Placental pericyte (primary cell): ENCODE measurements around the gene EIF4E. TPM values are rescaled to one million over a fixed set of nuclear protein-coding genes. Genes with fewer than 3 reads are reported as not detected.

Source experiments
- small RNA-seq: library from RNA; depleted of rRNA; stranded (forward); fragments of <200 nt; gene quantifications from one replicate; pipeline ENCODE3, GENCODE V24; 2012; ENCODE audit warnings: low replicate concordance
- total RNA-seq: library from RNA; depleted of rRNA; stranded (reverse); fragments of >200 nt; gene quantifications from 2 replicates; pipeline ENCODE4 v1.2.3, GENCODE V29; 2012

Gene EIF4E
- 97.4 and 281 TPM in 2 replicates for total RNA-seq

GRCh38 chr4:98928505-98929340, at the start of gene EIF4E:
TSS of gene EIF4E (minus strand) at chr4:98929133. CDS start at chr4:98929112, 21 bp downstream.

Small RNA genes lying within 50 kb of the gene (small RNA-seq; reads per million reads assigned to genes)
- gene RNU7-149P: not detected
- gene TBCAP3: not detected

Other genes starting within 250 kb of the EIF4E start
- 27.4 and 74.9 TPM in 2 replicates for gene METAP1, start 66.6 kb upstream of the EIF4E start, total RNA-seq
- 151 and 184 TPM in 2 replicates for gene ADH5, start 159.7 kb upstream of the EIF4E start, total RNA-seq
- gene ADH4, start 215.2 kb upstream of the EIF4E start, total RNA-seq: not detected in 2 replicates